ENCODE results near the gene RNF133. TPM values are rescaled to one million over a fixed set of nuclear protein-coding genes. Genes with fewer than 3 reads are reported as not detected.

The RNF133 gene
- total and polyA plus RNA-seq, 2 experiments from 2014 or later: 0.10 to 2.2 TPM

Small RNAs within 50 kb of the gene (small RNA-seq; reads per million reads assigned to genes)
- not detected for gene AC006463.1

Other genes with a start within 250 kb of the RNF133 start
- 2.2 and 3.8 TPM in 2 replicates for gene RNF148, start 3.8 kb upstream of the RNF133 start, total RNA-seq
- 0.48 TPM in 1 of 2 replicates, not detected in the other for gene RNF148, start 3.8 kb upstream of the RNF133 start, polyA plus RNA-seq
- gene CADPS2, start 187.3 kb upstream of the RNF133 start, total RNA-seq: 37.4 and 41.5 TPM in 2 replicates
- 15.7 and 16.3 TPM in 2 replicates for gene CADPS2, start 187.3 kb upstream of the RNF133 start, polyA plus RNA-seq

Measured in hepatocyte (in vitro differentiated cells).